Kidney tubule cell (primary cell): ENCODE results near the gene STK36.
A peak's percentile ranks its signal among the peaks of the same experiment; 100 is the strongest.

Experiments
- DNase-seq: peaks from one replicate; pipeline ENCODE4 v3.0.0-alpha.2; 2018; ENCODE audit warnings: low spot score

STK36 gene

GRCh38 chr2:218663901-218664300 lies 8.0 kb upstream of the STK36 start:
- DNase-seq, result no peak

DNA sequence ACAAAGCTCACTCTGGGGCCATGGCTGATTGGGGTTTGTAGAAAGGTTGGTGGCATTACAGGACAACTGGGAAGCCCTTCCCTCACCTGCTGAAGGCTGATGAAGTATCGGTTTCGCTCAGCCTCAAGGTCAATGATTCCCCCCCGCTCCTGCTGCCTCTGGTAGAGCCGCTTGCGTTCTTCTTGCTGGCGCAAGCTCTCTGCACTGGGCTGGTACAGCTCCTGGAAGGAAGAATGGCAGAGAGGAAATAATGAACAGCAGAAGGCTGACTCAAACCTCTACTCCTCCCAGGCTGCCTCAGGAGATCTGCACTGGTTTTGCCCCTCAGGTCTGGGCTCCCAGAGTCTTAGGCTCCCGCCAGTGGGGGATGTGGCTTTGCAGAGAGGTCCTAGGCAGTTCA lies 7.2 kb upstream of the STK36 start:
- DNase-seq, result no peak

DNA sequence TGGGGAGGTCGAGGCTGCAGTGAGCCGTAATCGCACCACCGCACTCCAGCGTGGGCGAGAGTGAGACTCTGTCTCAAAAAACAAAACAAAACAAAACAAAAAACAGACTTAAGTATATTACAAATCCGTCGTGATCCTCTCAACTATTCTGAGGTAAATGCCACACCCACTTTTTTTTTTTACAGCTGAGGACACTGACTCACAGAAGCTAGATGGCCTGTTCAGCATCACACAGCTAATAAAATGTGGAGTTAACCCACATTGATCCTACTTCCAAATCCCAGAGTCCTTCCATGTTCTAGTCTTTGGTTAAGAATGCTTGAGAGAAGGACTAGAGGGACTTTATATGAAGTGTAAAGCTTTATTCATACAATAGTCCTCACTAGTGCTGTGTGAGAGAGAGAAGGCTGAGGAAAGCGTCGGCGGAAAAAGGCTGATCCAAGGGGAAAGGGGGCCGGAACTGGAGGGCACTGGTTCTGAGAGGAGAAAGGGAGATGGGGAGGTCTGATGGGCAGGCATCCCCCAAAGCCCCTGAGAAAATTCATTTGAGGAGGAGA lies 711 bp upstream of the STK36 start:
- peak; percentile 35 for DNase-seq

DNA sequence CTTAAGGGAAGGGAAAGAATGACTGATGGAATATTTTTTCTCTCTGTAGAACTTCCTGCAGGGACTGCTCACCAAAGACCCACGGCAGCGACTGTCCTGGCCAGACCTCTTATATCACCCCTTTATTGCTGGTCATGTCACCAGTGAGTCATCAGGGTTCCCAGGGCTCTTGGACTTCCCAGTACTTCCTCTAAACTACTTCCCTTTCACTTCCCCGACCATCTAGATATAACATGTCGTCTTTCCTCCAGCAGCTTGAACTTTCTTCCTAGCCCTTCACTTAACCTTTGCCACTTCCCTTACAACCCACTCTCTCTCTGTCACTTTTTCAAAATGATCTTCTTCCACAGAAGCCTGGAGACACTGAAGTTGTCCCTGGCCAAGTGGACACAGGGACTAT lies 7.2 kb downstream of the STK36 start:
- DNase-seq, result peak; percentile 42

- no peak for DNase-seq
Observed at GRCh38 chr2:218680061-218680460, 8.2 kb downstream of the STK36 start.

- DNase-seq, result peak; percentile 79
Observed at GRCh38 chr2:218687400-218688060, 15.6 kb downstream of the STK36 start.

GRCh38 chr2:218691234-218691633 lies 19.3 kb downstream of the STK36 start:
- DNase-seq, result peak; percentile 15

GRCh38 chr2:218694405-218695145 lies 22.7 kb downstream of the STK36 start:
- peak; percentile 70 for DNase-seq

- DNase-seq, result no peak
Observed at GRCh38 chr2:218698885-218699284, 27.0 kb downstream of the STK36 start.

DNA sequence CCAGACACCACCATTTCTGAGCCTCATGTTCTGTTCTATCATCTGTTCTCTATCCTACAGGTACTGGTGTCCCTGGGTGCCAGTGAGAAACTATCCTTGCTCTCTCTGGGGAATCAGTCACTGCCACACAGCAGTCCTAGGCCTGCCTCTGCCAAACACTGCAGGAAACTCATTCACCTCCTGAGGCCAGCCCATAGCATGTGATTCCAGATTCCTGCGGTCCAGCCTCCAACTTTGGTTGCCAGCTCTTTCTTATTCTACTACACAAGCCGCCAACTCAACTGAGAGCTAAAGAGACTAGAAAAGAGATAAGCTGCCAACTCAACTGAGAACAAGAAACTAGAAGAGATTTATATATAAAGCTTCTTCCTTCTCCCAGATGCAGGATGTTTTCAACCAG lies 29.9 kb downstream of the STK36 start:
- DNase-seq, result no peak

DNA sequence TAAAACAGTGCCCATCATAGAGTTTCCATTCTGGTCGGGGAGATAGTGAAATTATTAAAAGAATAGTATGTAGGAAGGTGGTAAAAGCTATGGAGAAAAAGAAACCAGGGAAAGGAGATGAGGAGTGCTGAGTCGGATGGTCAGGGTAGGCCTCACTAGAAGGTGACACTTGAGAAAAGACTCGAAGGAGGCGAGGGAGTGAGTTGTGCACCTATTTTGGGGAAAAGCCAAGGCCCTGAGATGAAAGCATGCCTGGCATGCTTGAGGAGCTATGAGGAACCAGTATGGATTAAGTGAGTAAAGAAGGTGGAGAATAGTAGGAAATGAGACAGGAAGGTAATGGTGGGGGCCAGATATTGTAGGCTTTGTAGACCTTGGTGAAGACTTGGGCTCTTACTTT lies 31.5 kb downstream of the STK36 start:
- DNase-seq, result no peak

- DNase-seq, result no peak
Observed at GRCh38 chr2:218708086-218708485, 36.2 kb downstream of the STK36 start.

DNA sequence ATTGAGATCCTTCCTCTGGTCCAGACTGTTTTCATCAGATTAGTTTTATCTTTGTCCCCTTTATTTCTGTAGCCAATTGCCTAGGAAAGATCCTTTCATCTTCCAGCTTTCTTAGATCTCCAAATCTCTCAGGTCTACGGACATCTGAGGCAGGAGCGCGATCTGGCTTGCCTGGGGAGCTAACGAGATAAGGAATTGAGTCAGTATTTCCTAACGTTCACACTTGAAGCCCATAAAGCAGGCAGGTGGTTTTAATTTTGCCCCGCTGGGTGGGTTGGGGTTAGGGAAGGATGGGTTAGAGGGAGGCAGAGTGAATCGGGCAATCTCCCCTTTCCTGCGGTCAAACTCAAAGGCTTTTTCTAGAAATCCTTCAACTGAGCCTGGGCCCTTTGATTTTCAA lies 38.0 kb downstream of the STK36 start:
- no peak for DNase-seq

DNA sequence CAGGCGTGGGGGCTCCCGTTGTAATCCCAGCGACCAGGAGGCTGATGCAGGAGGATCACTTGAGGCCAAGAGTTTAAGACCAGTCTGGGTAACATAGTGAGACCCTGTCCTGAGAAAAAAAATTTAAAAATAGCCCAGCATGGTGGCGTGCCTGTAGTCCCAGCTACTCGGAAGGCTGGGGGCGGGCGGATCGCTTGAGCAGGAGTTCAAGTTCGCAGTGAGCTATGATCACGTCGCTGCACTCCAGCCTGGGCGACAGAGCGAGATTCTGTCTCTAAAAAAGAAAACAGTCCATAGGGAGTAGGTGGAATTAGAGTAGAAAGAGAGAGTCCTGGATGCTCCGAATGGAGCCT lies 38.4 kb downstream of the STK36 start:
- DNase-seq, result no peak

- peak; percentile 97 for DNase-seq
Observed at GRCh38 chr2:218710687-218711549, 39.0 kb downstream of the STK36 start, which contains the start of gene TTLL4. TSS of gene TTLL4 (plus strand) at chr2:218710835. CDS start at chr2:218737677, 26,842 bp downstream.

- peak; percentile 82 for DNase-seq
Observed at GRCh38 chr2:218711550-218711929, 39.7 kb downstream of the STK36 start.

- no peak for DNase-seq
Observed at GRCh38 chr2:218713922-218714321, 42.0 kb downstream of the STK36 start.

- DNase-seq, result no peak
Observed at GRCh38 chr2:218716070-218716469, 44.2 kb downstream of the STK36 start.

- peak; percentile 53 for DNase-seq
Observed at GRCh38 chr2:218717262-218717661, 45.4 kb downstream of the STK36 start.

DNA sequence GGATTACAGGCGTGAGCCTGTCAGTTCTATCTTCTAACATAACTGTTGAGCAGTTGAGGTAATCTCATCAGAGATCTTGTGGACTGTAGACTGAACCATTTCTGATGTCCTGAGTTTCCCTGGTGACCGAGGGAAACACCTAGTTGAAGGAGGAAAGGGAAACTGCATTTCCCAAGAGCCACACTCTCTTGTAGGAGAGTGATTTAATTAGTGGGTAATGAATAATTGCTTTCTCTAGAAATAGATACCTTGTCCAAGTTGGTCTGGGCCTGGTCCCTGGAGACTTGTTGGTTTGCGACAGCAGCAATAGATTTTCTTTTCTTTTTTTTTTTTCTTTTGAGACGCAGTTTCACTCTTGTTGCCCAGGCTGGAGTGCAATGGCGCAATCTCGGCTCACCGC lies 46.2 kb downstream of the STK36 start:
- no peak for DNase-seq

GRCh38 chr2:218719457-218719856 lies 47.6 kb downstream of the STK36 start:
- DNase-seq, result no peak
